GM08714 (cell line): ENCODE results near the gene TNFAIP8.

Experiments
- H3K4me3 ChIP-seq: fragments of 200-500 bp; sonication (Bioruptor generic); 2 replicates; pipeline ENCODE4 v1.5.1; 2014; ENCODE audit warnings: mild to moderate bottlenecking, low read length, inconsistent platforms
- ZNF274 ChIP-seq: IDR thresholded peaks from 2 replicates; pipeline ENCODE4 v1.6.1; 2012; ENCODE audit warnings: mild to moderate bottlenecking, low read depth, low read length

Gene TNFAIP8

DNA sequence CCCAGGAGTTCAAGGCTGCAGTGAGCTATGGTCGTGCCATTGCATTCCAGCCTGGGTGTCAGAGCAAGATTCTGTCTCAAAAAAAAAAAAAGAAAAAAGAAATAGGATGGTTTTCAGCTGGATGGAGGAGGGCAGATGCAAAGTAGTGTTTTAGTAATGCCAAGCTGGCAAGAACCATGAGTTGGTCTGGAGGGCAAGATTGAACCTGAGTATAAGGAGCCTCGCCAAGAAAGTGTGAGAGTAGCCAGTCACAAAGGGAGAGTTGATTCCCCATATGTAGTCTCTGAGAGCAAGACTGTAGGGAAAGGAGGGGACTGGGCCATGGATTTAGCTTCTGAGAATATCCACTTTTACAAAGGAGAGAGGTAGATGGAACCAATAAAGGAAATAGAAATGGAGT is 6.9 kb downstream of the TNFAIP8 start:
- no peak overlapping the region for H3K4me3 ChIP-seq
- TF ChIP-seq ZNF274, result no peak

- no peak for TF ChIP-seq ZNF274
- H3K4me3 ChIP-seq, result no peak overlapping the region
Observed at GRCh38 chr5:119363271-119363670, 7.5 kb downstream of the TNFAIP8 start.

DNA sequence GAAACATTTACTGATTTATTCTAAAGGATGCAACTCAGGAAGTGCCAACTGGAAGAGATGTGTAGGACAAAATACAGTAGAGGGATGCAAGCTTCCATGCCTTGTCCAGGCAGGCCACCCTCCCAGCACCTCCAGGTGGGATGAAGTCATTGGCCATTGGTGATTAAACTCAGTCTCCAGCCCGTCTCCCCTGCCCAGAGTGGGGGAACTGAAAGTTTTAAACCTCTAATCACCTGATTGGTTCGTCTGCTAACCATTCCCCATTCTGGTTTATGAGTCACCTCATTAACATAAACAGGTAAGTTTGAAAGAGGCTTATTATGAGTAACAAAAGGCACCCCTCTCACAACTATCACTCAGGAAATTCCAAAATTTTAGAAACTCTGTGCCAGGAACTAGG is 8.1 kb downstream of the TNFAIP8 start:
- no peak overlapping the region for H3K4me3 ChIP-seq
- no peak for TF ChIP-seq ZNF274

- peak overlapping the region; percentile 43; the same call in 1 of the 2 replicates for H3K4me3 ChIP-seq
- no peak for TF ChIP-seq ZNF274
Observed at GRCh38 chr5:119365847-119366539, 10.2 kb downstream of the TNFAIP8 start.

DNA sequence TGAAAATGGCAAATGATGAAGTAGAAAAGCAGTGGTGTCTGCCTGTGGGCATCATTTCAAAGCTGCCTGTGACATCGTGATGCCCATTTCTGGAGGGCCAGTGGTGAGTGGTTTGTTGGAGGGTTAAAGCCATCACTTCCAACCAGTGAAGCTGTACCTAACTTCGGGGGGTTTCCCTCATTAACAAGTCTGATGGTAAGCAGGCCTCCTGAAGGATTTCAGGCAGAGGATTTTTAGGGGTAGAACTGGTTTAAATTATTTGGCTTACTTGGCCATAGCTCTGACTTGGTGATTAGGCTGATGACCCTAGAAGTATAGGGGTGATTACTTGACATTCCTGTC is 10.7 kb downstream of the TNFAIP8 start:
- no peak for TF ChIP-seq ZNF274

GRCh38 chr5:119367502-119368237 is 11.9 kb downstream of the TNFAIP8 start:
- H3K4me3 ChIP-seq, result no peak overlapping the region
- TF ChIP-seq ZNF274, result no peak

More for the DNA sequence above, 10.7 kb downstream of the TNFAIP8 start:
- peak overlapping the region; percentile 43; the same call in 1 of the 2 replicates for H3K4me3 ChIP-seq

DNA sequence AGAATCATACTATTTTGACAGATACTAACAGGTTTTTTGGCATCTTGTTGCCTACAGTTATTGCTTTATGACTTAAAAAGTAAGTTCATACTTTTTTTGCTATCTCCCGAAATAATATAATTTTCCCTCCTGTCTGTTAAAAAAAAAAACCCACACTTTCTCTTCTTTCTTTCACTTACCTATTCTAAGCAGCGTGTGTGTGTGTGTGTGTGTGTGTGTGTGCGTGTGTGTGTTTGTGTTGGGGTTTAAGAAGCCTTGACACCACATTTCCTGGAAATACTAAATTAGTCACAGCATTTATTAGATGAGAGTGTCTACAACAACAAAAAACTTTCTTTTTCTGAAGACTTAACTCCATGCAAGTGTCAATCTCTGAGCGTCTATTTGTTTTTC is 12.4 kb downstream of the TNFAIP8 start:
- no peak for TF ChIP-seq ZNF274
- H3K4me3 ChIP-seq, result peak overlapping the region; percentile 67

- H3K4me3 ChIP-seq, result no peak overlapping the region
- TF ChIP-seq ZNF274, result no peak
Observed at GRCh38 chr5:119370486-119370885, 14.7 kb downstream of the TNFAIP8 start.

GRCh38 chr5:119371146-119371545 is 15.3 kb downstream of the TNFAIP8 start:
- TF ChIP-seq ZNF274, result no peak

GRCh38 chr5:119373449-119373858 is 17.6 kb downstream of the TNFAIP8 start:
- no peak for TF ChIP-seq ZNF274
- no peak overlapping the region for H3K4me3 ChIP-seq

More at GRCh38 chr5:119371146-119371545, 15.3 kb downstream of the TNFAIP8 start:
- H3K4me3 ChIP-seq, result no peak overlapping the region

DNA sequence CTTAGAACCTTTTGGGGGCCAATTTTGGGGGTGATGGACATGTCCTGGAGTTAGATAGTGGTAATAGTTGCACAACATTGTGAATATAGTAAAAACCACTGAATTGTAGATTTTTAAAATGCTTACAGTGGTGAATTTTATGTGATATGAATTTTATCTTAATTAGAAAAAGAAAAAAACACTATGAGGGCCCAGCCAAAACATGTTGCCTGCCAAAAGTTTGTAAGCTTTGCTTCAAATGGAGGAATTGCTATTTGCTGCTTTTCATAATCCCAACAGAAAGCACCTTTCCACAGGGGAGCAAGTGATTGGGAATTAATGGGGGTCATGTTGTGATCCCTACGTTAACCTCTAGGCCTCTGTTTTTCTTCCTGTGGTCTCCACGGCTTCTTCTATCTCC is 19.1 kb downstream of the TNFAIP8 start:
- no peak for TF ChIP-seq ZNF274
- H3K4me3 ChIP-seq, result no peak overlapping the region

DNA sequence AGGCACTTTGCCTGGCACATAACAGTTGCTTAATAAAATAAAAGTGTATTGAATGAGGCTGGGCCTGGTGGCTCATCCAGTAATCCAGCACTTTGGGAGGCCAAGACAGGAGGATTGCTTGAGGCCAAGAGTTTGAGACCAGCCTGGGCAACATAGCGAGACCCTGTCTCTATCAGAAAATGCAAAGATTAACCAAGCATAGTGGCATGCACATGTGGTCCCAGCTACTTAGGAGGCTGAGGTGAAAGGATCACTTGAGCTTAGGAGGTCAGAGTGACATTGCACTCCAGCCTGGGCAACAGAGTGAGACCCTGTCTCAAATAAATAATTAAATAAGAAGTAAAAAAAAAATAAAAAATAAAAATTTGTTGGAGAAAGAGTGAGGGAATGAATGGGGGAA is 21.2 kb downstream of the TNFAIP8 start:
- no peak for TF ChIP-seq ZNF274
- no peak overlapping the region for H3K4me3 ChIP-seq

DNA sequence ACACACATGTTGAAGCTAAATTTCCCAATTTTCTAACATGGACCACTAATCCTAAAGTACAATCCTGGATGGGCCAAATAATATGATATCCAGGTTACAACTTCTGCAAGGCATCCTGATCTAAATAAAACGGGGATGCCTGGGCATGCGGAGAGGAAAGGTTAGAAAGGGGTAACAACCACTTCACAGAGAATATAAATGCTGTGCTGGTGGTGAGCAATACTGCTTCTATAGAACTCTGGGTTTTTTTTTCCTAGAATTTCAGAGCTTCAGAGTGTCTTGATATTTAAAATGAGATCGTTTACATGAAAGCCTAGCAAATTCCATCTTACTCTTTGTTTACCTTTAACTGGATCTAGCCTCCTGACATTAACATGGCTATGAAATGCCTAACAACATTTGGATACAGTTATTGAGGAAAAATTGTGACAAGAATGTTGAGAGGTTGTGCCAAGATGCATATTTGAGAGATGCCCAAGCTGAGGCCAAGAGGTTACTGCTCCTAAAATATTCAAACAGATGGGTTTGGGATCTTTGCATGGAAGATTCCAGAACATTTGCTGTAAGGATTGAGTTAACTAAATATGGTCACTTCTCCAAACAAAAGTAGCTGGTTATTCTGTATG is 22.4 kb downstream of the TNFAIP8 start:
- no peak overlapping the region for H3K4me3 ChIP-seq
- no peak for TF ChIP-seq ZNF274

- no peak for TF ChIP-seq ZNF274
- no peak overlapping the region for H3K4me3 ChIP-seq
Observed at GRCh38 chr5:119379096-119379495, 23.3 kb downstream of the TNFAIP8 start.
